ENCODE measurements around the gene ARHGAP29. TPM values are rescaled to one million over a fixed set of nuclear protein-coding genes. Genes with fewer than 3 reads are reported as not detected.

Gene ARHGAP29
- polyA plus RNA-seq, 3 donors, result 69.0 to 92.2 (median 90.5) TPM

DNA sequence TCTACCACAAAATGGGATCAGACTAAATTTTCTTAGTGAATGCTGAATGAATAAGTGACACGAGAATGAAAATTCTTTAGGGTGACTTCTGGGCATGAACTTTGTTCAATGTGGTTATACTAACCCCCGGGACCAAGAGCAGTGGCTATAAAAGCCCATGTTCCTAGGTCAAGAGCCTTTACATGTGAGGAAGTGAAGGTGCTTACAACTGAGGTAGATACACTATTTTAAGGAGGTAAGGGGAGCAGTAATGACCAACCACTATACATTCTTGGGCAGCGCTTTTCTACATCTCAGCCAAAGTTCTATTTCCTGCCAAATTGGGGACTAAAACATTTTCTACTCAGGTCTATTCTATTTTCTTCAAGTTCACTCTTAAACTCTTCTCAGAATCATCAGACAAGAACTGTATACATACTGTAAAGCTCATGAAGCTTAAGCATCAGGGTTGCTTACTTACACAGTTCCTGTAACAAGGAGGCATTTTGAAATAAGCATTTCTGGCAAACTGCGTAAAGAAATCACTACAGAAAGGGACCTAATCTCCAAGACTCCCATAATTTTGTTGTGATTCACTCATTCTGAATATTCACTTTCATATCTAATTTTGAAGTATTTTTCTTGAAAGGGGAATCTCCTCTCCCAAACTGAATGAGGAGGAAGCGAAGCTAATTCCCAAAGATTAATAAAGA, 8.5 kb upstream of the ARHGAP29 start:
- no peak for DNase-seq (ENCODE audit: extremely low read depth in 1 of 11, low read depth in 9 of 11, low spot score in 4 of 11)

DNA sequence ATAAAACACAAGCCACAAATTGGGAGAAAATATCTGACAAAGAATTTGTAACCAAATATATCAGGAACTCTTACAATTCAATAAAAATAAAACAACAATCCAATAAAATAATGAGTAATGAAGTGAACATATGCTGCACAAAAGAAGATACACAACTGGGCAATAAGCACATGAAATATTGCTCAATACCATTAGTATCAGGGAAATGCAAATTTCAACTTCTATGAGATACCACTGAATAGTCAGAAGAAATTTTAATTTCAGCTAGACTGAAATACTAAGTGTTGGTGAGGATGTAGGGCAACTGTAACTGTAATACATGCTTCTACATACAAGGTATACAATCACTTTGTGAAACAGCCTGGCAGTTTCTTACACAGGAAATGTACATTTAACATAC, 7.4 kb upstream of the ARHGAP29 start:
- DNase-seq (ENCODE audit: extremely low read depth in 1 of 11, low read depth in 9 of 11, low spot score in 4 of 11), result no peak

DNA sequence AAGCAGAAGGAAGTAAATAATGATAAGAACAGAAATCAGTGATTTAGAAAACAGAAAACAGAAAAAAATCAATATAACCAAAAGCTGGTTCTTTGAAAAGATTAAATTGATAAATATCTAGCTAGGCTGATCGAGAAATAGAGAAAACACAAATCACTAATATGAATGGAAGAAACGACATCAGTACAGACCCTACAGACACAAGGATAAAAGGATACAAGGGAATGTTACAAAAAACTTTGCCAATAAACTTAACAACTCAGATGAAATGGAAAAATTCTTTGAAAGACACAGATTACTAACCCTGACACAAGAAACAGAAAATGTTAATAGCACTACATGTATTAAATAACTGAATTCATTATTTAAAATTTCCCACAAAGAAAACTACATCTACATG, 6.3 kb upstream of the ARHGAP29 start:
- DNase-seq (ENCODE audit: extremely low read depth in 1 of 11, low read depth in 9 of 11, low spot score in 4 of 11), result no peak

DNA sequence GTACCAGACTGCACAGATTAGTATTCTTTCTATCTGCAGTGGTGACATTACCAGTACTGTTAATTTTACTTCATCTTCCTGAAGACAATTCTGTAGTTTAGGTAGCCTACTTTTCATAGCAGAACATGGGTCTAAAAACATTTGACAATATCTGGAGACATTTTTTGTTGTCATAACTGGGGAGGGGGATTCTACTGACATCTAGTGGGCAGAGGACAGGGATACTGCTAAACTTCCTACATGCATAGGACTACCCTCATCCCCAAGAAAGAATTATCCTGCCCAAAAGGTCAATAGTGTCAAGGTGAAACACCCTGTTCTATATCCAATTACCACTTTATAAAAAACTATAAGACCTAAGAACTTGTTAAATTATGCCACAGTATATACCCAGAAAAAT, 3.4 kb upstream of the ARHGAP29 start:
- peak in 2 of 11 donors; percentile 24 to 42 for DNase-seq (ENCODE audit: extremely low read depth in 1 of 11, low read depth in 9 of 11, low spot score in 4 of 11)

DNA sequence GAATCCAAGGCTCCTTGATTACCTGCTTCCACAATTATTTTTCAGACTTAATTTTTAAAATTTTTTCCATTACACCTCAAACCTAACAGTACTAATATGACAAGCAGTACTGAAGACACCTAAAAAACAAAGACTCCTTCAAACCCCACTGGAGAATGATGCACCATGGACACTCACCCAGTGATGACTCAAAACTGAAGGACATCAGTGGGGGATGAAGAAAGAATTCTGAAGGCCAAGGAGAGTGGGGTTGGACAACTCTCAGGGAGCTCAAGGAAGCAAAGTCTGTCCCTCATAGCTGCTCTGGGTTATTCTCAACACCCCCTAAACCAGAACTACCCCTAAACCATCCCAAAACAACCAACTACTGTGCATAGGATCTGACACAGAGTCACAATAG, 2.4 kb upstream of the ARHGAP29 start:
- no peak for DNase-seq (ENCODE audit: extremely low read depth in 1 of 11, low read depth in 9 of 11, low spot score in 4 of 11)

DNA sequence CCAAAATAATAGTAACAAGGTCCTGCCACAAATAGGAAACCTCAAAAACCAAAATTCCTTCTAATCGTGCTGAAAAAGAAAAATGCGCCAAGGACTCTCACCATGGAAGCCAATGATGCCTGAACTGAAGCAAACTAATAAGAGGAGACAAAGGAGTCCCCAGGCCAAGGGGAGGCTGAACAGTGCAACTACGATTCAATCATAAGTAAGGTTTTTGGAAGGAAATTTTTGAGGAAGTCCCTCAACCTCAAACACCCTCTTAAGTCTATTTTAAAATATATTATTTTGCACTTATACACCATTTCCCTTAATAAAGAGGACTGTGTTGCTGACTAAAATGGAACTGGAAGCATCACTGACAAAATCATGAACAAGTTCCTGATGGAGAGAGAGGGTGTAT, 1.7 kb upstream of the ARHGAP29 start:
- DNase-seq (ENCODE audit: extremely low read depth in 1 of 11, low read depth in 9 of 11, low spot score in 4 of 11), result no peak

DNA sequence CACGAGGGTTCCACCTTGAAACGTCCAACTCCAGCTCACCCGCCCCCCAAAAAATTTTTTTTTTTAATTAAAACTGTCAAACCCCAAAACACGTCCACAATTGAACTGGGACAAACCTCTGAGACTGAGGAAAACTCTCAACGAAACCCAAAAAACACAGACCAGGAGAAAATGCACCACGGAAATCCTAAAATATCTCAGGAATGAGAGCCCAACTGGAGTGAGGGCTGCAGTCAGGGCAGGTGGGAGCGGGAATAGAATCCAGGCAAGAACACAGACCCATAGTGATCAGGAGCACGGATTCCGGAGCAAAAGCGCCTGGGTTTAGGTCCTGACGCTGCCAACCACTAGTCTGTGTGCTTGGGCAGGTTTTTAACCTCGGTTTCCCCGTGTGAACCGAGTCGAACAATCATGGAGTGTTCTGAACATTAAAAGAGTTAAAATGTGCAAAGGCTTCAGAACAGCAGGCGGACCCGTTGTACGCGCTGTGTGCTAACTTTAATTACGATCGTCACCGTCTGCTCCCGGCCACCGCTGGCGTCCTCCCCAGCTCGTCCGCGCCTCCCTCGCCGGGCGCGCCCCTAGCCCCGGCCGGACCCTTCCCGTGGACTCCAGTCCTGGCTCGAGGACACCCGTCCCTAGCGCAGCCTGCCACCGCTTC, 624 bp downstream of the ARHGAP29 start:
- peak in 4 of 11 donors; percentile 29 to 47 (median 42) for DNase-seq (ENCODE audit: extremely low read depth in 1 of 11, low read depth in 9 of 11, low spot score in 4 of 11)

DNA sequence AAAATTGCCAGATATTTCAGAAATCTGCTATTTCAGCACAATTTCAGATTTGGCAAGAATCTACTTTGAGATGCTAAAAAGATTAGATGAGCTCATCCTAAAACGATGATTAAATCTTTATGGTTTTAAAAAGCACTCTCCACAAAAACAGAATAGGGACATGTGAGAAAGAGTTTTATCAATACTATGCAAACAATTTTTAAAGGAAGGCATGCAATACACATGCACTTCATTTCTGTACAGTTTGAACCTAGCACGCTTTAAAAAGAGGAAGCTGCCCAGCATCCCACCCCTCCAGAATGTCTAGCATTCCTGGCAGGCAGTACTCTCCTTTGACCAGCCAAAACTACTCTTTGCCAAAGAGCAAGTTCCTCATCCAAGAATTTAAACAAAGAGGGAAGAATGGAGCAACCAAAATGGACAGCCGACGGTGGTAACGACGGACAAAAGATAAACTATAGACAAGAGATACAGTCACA, 1.3 kb downstream of the ARHGAP29 start:
- no peak for DNase-seq (ENCODE audit: extremely low read depth in 1 of 11, low read depth in 9 of 11, low spot score in 4 of 11)

DNA sequence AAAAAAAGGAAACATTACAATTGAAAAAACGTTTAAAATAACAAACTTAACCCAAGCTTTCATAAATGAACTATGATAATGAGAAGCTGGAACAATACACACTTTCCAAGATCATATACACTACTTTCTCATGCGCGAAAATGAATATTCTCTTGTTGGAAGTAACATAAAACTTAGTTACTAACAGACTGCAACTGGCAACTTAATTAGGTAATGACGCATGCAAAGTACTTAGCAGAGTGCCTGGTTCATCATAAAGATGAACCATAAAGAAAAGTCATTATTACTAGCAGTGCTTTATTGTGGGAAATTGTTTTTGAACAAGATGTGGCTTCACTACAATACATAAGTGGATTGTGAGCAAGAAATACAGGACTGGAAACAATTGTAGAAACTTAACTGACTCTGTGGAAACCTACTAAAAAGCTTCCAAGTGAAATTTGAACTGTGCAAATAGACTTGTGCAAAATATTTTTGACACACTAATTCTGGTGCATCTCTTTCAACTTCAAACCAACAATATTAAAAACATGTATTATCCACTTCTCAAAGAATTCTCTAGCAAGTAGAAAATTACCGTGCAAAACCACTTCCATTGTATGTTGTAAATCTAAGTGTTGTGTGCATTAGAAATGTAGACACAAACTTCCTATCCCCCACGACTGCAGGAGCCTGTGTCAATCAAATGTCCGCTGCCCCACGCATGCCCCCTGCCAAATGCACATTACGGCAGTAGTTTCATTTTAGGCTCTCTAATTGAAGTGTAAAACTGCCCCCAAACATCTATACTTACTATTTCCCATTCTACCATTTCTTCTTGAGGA, 2.0 kb downstream of the ARHGAP29 start:
- DNase-seq (ENCODE audit: extremely low read depth in 1 of 11, low read depth in 9 of 11, low spot score in 4 of 11), result no peak

DNA sequence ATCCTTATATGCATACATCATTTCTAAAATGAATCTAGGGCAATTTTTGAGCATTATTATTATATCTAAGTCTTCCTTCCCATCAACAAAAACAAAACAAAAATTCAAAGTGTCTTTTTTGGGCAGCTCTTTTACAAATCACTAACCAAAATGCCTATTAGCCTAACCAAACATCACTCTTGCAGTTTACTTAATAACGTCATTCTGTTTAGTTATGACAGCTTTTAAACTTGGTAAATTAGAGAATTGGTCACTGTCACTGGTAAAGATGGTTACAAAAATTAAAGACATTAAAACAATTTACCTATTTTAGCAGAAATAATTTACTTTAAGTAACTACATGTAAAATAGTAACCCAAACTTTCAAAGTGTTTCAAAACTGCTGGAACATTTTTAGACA, 2.8 kb downstream of the ARHGAP29 start:
- DNase-seq (ENCODE audit: extremely low read depth in 1 of 11, low read depth in 9 of 11, low spot score in 4 of 11), result no peak

DNA sequence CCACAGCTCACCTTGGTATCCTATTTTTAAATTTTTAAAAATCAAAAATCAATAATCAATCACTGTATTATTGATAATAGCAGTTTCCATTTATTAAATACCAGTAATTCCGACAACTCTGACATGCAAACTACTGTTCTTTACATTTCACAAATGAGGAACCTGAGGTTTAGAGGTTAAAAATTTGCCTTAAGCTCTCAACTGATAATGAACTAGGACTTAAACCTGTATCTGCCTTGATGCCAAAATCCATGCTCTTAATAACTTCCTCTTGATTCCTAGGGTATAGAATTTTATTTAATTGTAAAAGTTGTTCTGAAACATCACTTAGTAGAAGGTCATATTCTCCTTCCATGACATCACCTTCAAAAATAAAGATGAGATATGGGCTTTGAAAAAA, 5.6 kb downstream of the ARHGAP29 start:
- no peak for DNase-seq (ENCODE audit: extremely low read depth in 1 of 11, low read depth in 9 of 11, low spot score in 4 of 11)

DNA sequence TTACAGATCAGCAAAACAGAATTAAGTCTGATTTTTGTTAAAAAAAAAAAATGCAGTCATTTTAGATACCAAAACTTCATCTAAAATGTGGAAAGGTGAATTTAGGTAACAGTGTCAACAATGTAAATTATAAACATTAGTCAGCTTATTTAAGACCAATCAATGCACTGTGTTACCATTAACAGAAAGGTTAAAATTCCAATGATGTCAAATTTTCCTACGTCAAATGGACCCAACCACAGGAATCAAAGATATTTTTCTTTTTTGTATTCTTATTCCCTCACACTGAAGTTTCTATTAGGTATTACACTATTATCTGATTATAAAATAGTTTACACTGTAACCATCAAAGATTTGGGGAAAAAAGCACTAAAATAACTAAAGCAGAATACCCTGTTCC, 6.5 kb downstream of the ARHGAP29 start:
- no peak for DNase-seq (ENCODE audit: extremely low read depth in 1 of 11, low read depth in 9 of 11, low spot score in 4 of 11)

DNA sequence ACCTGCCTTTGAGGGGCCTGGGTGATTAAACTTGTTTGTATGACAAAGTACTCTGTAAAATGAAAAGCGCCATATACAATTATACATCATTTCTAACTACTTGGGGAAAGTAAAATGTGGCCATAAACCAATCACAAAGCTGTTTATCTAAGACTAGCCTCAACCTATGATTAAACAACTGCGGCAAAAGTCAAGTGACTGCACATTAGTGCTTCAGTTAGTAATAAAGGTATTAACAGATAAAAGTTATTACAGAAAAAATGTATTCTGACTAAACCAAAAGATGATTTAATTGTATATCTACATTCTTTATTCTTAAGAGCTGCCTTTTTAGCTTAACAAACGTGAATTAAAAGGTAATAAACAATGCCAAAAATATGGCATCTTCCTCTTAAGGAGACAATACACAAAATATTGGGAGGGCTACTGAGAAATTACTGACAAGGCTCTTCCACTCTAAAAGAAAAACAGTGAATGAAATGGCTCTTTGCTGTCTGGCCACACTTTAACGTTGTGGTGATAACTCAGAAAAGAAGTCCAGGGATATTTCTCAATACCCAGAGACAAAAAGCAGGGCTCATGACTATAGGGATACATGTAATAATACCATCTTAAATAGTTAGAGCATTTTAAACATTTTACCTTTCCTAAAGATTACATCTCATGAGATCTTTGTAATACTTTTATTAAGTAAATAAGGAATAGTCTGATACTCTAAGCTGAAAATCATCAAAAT, 8.6 kb downstream of the ARHGAP29 start:
- DNase-seq (ENCODE audit: extremely low read depth in 1 of 11, low read depth in 9 of 11, low spot score in 4 of 11), result no peak

DNA sequence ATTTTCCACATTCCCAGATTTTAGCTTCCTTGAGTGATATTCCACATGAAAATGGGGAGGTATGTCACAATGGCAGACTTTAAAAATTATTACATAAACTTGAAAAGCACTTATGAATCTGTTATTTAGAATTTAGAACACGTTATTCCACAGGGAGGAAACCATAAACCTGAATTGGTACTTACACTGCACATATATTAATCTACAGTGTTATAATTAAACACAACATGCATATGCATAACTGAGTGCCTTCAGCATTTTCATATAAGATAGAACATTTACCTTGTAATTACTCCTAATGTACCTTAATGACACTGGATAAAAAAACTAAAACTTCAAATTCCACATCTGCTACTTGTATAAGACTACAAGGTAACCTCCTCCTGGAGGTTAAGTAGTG, 9.8 kb downstream of the ARHGAP29 start:
- DNase-seq (ENCODE audit: extremely low read depth in 1 of 11, low read depth in 9 of 11, low spot score in 4 of 11), result no peak

DNA sequence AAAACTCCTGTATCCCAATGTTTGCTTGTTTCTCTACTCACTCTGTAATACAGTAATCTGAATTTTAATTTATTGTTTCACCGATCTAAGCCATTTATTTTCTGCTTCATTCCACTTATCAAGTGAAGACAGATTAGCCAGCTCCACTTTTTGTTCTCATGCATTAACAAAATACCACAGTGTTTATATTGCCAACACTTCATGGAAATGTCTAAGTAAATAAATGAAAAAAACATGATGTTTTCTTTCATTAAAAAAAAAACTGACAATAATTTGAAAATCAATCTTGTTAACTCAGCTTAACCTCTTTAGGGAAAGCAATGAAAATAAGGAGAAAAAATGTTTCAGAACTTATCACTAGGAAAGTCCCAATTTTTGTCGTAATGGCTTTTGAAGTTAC, 11.5 kb downstream of the ARHGAP29 start:
- no peak for DNase-seq (ENCODE audit: extremely low read depth in 1 of 11, low read depth in 9 of 11, low spot score in 4 of 11)

DNA sequence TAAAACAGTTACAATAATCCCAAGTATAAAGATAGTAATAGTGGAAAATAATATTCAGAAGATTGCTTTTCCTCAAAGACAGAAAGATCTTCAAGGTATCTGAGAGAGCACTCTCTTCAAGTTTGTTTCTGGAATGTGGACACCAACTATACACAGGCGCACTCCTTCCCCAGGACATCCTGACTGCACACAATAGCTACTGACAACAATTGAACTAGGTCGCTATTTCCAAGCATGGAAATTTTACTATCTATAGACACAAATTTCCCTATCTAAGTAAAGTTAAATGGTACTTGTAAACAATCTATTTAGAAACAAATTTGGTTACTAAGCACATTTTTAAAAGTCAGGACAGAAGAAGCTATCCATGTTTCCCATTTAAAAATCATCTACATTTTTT, 19.1 kb downstream of the ARHGAP29 start:
- DNase-seq (ENCODE audit: extremely low read depth in 1 of 11, low read depth in 9 of 11, low spot score in 4 of 11), result no peak

DNA sequence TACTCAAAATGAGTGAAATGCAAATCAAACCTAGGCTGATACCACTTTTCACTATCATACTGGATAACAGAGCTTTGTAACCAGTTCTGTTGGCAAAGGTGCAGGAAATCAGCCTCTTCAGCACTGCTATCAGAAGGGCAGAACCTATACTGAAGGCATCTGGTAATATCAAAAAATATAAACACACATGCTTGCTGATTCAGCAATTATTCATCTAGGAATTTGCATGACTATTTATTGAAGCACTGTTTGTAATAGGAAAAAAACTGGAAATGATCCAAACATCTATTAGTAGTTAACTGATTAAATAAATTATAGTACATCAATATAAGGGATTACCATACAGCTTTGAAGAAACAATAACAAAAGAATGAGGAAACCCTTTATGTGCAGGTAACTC, 21.4 kb downstream of the ARHGAP29 start:
- DNase-seq (ENCODE audit: extremely low read depth in 1 of 11, low read depth in 9 of 11, low spot score in 4 of 11), result no peak

DNA sequence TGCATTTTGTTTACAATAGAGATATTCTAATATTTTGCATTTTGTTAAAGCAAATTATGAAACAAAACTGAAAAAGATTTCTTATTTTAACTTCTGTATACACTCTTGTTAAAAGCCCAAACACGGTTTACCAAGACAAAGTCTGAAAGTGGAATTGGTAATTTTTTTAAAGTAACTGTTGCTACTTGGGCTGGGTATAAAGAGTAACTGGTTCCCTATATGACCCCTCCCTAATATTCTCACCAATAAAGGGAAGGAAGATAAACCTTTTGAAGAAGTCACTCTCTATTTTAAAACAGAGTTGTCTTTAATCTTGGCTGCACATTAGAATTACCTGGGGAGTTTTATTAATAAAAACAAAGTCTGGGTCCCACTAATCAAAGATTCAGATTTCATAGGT, 27.4 kb downstream of the ARHGAP29 start:
- DNase-seq (ENCODE audit: extremely low read depth in 1 of 11, low read depth in 9 of 11, low spot score in 4 of 11), result no peak

DNA sequence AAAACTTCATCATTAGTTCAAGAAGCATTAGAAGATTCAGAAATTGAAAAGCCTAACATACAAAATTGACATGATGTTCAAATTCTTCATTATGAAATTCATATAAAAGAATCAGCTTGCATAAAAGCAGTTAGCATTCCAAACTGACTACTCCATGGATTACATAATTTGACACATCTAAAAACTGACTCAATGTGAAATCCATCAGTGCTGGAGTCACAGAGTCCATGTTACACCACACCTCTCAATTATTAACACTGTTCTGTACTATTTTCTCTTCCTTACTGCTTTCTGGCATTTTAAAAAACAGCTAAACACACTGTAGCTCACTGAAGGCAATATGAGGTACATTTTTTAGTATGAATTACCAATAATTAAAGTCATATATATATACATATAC, 28.0 kb downstream of the ARHGAP29 start:
- DNase-seq (ENCODE audit: extremely low read depth in 1 of 11, low read depth in 9 of 11, low spot score in 4 of 11), result no peak

Measured in renal cortex interstitium (tissue), 11 donors.